Epithelial cell of esophagus (primary cell): ENCODE data around the gene ELAC1.

Experiments
- DNase-seq: peaks from one replicate; pipeline ENCODE4 v3.0.0; 2010; ENCODE audit warnings: low read depth
- H3K4me3 ChIP-seq: 2 replicates; pipeline ENCODE4 v1.5.1; 2011; ENCODE audit warnings: mild to moderate bottlenecking, low read length, control low read depth
- CTCF ChIP-seq: IDR thresholded peaks from 2 replicates; pipeline ENCODE4 v1.5.1; 2011; ENCODE audit warnings: low read depth, mild to moderate bottlenecking, low read length, control low read depth, inconsistent platforms; ENCODE audit not compliant: insufficient read depth; ENCODE audit errors: missing control alignments

The ELAC1 gene

DNA sequence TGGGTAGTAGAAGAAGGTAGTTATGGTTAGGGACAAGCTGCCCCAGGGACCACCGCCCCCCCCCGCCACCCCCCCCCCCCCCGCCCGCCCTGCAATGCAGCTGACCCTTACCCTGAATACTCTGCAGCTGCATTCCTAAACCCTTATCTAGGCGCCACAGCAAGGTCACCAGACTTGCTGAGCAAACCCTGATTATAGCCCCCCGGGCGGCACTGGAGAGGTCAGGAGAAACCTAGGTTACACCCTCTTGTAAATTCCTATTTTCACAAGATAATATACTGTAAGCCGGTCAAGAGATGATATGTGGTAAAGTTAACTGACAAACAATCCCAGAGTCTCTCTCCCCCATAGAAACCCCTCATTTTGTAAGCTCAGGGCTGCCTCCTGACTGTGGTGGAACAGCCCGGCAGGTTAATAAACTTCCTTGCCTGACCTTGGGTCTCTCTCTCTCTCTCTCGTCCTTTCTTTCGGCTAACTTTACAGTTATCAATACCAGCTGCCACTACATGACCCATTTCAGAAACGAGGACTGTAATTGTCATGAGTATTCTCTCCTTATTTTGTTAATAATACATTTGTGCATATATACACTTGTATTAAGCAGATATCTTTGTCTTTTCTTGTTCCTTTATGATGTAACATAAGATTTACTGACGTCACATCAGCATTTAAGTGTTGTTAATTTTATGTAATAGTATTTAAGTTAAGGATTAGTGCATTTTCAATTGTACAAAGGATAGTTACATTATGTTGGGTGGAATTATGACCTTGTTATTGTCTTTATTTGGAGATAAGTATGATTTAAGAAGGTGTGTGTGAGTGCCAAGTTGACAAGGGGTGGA, 39.3 kb downstream of the ELAC1 start:
- TF ChIP-seq CTCF, result no peak
- no peak overlapping the region for H3K4me3 ChIP-seq
- no peak for DNase-seq

- no peak overlapping the region for H3K4me3 ChIP-seq
- TF ChIP-seq CTCF, result no peak
- DNase-seq, result no peak
These were observed 39.9 kb downstream of the ELAC1 start for GRCh38 chr18:51007790-51008139.

DNA sequence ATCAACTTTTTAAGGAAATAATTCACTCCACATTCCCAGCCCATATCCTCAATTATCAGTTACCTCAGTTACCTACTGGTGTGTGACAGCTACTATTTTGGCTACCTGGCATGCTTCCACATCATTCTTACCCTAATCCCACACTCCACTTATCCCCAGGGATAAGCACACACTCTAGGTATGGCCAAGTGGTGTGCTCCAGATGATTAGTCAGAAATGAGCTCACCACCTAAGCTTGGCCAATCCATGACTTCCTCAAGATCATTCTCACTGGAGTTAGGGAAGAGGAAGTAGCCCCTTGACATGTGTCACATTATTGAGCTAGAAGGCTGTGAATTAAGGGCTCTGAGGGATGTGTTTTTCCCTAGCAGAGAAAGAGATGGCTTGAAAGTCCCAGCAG, 41.2 kb downstream of the ELAC1 start:
- DNase-seq, result peak; percentile 65
- no peak overlapping the region for H3K4me3 ChIP-seq
- TF ChIP-seq CTCF, result no peak

DNA sequence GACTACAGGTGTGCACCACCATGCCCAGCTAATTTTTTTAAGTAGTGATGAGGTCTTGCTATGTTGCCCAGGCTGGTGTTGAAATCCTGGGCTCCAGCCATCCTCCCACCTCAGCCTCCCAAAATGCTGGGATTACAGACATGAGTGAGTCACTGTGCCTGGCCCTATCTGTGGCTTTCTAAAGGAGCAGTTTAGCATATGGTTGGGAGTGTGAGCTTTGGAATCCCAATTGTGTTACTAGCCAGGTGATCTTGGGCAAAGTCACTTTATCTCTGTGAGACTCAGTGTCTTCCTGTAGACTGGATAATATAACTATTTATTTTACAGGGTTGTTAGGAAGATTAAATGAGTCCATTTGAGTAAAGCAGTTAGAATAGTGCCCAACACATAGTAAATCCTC, 42.4 kb downstream of the ELAC1 start:
- no peak for TF ChIP-seq CTCF
- no peak for DNase-seq
- H3K4me3 ChIP-seq, result no peak overlapping the region

DNA sequence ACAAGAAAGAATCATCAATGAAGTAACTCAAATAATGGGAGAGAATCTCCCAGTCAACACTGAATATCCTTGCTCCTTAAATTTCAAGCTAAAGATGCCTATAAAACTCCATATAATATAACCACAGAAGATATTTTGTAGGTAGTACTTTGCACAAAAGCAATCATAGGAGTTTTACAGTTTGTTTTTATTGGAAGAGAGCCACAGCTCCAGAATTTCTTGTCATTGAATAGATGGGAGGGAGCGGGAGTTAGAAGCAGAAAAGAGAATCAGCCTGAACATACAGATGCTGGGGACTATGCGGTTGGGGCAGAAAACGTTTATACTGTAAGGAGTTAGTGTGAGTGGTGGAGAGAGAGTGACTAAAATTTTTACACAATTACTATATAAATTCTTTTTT, 43.9 kb downstream of the ELAC1 start:
- no peak for DNase-seq
- no peak overlapping the region for H3K4me3 ChIP-seq
- TF ChIP-seq CTCF, result no peak

GRCh38 chr18:51012441-51012840, 44.6 kb downstream of the ELAC1 start:
- no peak for TF ChIP-seq CTCF
- DNase-seq, result no peak
- no peak overlapping the region for H3K4me3 ChIP-seq

GRCh38 chr18:51013259-51013658, 45.4 kb downstream of the ELAC1 start:
- DNase-seq, result no peak
- no peak for TF ChIP-seq CTCF
- H3K4me3 ChIP-seq, result no peak overlapping the region
